ENCODE data around the gene TALDO1.

TALDO1 gene

DNA sequence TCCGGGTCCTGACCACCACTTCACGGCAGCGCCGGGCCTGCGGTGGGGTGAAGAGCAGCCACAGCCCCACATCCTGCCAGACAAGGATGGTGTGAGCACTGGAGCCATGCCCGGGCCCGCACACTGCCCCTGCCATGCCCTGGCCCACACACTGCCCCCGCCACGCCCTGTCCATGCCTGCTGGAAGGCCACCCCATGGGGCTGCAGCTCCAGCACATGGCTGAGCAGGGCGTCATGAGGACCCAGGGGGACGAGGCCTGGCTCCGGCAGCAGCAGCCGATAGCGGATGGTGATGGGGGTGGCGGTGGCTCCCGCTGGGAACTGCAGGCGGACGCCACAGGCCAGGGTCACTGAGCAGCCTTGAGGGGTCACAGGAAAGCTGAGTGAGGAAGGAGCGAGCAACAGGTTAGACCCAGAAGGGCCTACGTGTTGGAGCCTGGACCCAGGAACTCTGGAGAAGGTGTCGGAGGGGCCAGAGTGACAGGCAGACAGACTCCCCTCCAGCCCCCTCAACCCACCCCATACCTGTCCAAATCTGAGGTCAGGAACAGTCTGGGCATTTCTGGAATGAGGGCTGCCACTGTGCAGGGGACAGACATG lies 54.9 kb downstream of the TALDO1 start:
- no peak for FAIRE-seq

DNA sequence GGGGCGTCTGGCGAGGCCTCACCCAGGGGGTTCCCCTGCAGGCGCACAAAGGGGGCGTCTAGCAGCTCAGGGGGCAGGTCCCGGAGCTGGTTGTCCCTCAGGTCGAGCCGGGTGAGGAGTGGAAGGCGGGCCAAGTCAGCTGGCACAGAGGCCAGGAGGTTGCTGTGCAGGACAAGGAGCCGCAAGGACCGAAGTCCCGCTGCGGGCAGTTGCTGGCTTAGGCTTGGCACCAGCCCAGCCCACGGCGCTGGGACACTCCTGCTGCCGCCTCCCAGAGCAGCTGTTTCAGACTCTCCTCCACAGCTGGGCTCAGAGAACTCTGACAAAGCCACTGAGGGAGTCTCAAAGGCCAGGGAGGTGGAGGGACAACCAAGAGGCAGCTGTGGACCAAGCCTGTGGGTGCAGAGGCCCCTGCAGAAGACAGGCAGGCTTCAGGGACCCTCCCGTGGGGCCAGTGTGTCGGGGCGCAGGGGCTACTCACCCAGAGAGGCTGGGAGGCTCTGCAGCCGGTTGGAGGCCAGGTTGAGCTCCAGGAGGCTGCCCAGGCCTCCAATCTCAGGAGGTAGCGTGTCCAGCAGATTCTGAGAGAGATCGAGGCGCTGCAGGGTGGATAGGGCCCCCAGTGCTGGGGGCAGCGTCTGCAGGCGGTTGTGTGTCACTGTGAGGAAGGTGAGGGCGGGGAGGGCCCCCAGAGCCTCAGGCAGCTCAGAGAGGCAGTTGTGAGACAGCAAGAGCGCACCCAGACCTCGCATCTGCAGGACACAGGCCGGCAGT lies 55.6 kb downstream of the TALDO1 start:
- FAIRE-seq: no peak

DNA sequence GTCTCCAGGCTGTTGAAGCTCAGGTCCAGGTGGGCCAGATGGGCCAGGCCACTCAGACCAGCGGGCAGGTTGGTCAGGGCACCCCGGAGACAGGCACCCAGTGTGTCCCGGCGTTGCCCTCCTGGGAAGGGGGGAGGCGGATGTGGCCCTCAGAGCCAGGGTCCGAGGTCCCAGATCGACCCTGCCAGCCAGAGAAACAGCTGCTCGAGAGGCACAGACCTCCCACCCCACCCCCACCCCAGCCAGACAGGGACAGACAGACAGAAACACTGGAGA lies 56.1 kb downstream of the TALDO1 start:
- FAIRE-seq: no peak

DNA sequence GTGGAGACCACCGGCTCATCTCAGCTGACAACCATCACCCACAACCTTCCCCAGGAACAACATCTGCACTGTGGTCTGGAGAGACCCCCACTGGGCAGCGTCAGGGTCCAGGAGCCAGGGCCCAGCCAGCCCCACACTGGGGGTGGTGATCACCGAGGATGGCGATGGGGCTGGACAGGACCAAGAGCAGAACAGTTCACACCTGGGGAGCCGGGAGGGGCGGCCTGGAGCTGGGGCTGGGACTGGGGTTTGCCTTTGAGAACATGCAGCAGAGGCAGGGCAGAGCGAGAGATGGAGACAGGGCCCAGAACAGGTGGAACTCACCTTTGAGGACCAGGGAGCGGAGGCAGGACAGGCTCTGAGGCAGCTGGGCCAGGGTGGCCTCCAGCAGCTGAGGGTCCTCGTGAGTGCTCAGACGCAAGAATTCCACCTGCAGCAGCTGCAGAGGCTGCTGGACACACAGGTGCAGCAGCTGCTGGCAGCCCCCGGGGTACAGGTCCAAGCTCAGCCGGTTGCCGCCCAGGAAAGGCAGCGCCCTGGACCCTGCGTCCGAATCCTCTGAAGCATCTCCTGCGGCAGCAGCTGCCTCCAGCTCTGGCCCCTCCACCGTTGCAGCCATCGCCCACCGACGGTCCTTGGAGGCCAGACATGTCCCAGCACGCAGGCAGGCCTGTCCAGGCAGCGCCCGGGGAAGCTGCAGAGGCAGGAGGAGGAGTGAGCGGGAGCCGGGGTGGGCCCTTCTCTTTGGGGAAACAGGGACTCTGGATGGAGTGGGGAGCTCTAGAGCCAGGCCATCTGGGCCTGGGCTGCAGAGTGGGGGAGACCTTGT lies 56.7 kb downstream of the TALDO1 start:
- no peak for FAIRE-seq

DNA sequence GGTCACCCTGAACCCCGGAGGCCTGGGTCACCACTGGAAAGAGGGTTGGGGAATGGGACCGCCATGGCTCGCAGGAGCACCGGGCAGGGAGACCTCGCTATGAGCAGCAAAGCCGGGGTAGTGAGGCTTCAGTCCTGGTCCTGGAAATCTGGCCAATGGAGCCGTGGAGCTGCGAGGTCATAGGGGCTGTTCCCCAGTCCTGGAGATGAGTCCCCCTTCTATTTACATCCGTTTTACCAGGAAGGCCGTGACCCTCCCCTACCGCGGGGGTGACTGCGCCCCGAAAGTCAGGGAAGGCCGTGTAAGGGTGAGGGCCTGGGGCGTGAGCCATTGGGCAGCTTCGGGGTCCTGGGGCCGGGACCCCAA lies 57.3 kb downstream of the TALDO1 start:
- FAIRE-seq: no peak

DNA sequence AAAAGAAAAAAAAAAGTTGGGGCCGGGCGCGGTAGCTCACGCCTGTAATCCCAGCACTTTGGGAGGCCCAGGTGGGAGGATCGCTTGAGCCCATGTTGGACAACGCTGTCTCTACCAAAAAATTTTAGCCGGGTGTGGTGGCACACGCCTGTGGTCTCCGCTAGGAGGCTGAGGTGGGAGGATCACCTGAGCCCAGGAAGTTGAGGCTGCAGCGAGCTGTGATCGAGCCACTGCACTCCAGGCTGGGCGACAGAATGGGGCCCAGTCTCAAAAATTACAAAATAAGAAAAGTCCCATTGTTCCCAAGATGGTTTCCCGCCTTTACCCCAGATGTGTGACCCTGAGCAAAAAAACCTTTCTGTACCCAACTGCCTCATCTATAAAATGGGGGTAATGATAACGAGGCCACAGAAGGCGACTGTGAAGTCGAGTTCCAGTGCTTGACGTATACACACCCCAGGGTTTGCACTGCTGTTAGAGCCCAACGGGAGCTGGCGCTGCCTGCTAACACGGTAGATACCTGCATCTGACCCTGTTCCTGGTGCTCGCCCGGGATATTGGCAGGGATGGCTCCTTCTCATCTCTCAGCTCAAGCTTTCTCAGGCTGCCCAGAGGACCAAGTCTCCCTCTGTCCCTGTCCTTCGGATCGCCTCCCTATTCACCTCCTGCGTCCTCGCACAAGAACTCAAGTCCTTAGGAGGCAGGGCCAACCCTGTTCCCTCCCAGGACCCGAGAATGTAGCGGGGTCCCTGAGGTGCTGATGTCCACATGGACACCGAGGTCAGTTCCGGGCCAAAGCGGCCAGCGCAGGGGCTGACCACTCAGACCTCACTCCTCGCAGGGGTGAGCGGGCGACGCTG lies 61.4 kb downstream of the TALDO1 start:
- FAIRE-seq: no peak

DNA sequence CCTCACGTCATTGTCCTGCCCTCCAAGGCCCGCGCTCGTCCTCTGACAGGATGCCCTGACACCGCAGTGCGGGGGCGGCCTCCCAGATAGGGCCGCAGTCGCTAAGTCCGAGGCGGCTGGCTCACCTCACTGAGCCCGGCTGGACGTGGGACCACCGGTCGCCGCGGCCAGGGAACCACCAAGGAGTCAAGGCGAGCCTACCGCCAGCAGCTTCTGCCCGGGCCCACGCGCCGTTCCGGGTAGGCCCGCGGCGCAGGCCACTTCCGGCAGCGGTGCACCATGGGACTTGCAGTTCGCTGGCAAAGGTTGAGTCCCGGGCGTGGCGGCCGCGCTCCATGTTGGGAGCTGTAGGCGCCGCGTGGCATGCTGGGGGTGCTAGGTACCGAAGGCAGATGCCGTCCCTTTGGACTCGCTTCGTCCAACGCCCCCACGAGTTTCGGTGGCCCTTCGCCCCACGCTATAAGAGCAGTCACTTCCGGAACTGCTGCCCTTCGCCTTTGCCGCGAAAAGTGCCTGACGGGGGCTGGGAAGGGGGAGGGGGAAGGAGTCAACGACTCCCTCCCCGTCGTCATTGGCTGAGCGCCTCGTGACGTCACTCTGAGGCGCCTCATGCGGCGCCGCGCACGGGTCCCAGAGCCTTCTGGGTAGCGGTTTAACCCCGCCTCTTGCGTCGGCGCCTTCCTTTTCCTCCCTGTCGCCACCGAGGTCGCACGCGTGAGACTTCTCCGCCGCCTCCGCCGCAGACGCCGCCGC lies 62.2 kb downstream of the TALDO1 start, which contains the start of gene RPLP2:
Gene RPLP2 (plus strand): TSS at position 681 of the 753 bp plus-strand sequence. CDS start 268 bp downstream, outside the sequence.
- peak; percentile 65 for FAIRE-seq

DNA sequence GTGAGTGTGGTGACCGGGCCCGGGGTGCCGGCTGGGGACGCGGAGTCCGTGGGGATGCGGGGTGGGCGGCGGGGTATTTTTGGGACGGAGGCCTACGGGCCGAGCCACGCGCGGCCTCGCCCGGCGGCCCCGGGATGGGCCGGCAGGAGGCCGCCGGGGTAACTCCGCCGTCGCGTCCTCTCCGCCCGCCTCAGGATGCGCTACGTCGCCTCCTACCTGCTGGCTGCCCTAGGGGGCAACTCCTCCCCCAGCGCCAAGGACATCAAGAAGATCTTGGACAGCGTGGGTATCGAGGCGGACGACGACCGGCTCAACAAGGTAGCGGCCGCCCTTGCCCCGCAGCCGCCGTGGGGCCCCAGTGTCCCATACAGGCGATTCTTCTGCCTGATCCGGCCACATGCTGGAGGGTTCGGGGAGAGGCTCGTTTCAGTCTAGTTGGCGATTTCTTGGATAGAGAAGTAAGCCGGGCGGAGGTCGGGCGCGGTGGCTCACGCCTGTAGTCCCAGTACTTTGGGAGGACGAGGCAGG lies 62.8 kb downstream of the TALDO1 start:
- no peak for FAIRE-seq

DNA sequence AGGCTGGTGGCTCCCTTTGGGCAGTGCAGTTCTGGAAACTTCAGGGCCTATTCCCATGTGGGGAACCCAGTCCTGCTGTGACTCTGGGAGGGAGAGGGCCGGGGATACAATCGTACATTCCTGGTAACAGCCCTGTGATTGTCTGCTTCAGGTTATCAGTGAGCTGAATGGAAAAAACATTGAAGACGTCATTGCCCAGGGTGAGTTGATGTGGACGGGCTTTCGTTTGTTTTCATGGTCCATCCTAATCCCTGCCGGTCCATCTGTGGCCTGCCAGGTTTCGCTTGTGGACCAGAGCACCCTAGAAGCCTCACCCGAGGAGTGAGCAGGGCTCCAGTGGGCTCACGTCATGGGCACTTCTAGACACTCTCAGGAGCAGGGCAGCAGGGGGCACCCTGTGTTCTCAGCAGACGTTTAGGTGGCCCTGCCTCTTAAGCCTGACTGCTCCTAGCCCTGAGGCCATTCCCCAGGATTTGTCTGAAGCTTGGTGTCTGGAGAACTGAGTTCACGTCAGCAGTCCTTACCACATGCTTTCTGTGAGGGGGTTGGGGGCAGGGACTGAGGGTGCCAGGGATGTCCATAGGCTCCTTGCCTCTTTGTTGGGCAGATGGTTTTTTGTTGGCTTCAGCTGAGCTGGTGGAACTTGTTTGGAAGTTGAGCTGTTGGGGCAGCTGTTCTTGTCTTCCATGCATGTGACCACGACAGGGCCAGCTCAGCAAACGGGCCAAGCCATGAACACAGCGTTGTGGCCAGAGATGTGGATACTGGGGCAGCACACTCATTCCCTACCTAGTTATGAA lies 64.4 kb downstream of the TALDO1 start:
- no peak for FAIRE-seq

DNA sequence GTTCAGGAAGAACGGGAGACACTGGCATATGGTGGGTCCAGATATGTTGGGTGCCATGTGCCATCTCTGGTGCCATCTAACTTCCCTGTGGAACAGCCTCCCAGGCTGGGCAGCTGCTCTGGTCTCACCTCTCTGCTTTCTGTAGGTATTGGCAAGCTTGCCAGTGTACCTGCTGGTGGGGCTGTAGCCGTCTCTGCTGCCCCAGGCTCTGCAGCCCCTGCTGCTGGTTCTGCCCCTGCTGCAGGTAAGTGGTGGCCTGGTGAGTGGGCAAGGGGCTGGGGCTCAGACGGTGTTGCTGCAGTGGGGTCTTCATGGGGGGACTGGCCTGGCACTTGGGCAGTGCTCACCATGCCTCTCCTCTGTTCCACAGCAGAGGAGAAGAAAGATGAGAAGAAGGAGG lies 65.1 kb downstream of the TALDO1 start:
- FAIRE-seq: no peak

DNA sequence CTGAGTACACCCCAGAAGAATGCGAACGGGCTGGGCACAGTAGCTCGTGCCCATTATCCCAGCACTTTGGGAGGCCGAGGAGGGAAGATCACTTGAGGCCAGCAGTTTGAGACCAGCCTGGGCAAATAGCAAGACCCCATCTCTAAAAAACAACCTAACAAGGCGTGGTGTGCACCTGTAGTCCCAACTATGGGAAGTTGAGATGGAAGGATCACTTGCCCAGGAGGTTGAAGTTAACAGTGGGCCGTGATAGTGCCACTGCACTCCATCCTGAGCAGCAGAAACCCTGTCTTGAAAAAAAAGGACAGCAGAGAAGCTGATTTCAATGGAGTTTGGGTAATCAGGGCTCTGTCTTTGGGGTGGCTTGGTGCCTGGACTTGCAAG lies 65.8 kb downstream of the TALDO1 start:
- FAIRE-seq: no peak

DNA sequence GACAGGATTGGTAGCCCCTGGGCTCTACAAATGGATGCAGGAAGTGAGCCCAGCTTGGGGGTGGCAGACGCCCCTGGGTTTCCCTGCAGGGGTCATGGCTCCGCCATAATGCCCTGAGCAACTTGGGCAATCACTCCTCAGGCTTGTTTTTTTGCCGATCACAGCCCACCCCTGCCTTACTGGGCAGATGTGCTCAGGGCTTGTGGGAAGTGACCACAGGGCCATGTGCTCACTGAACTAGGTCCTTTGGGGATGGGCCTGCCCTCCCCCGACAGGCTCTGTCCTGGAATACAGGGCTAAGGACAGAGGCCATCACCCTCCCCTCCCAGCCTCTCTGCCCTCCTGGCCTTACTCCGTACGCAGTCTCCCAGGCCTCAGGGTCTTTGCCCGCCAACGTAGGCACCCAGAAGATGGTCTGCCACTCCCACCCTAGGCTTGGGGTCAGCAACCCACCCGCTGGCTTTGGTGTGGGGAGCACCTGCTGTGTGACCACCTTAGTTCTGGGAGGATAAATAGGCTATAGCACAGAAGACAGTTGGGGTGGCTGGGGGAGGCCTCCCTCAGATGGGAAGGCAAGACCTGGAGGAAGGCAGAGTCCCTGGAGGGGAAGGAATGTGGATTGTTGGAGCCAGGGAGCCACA lies 66.3 kb downstream of the TALDO1 start:
- no peak for FAIRE-seq
